Mucosa of descending colon (tissue), 3 donors: Measurements from ENCODE around the gene MATN3. TPM values are rescaled to one million over a fixed set of nuclear protein-coding genes. Genes with fewer than 3 reads are reported as not detected.

ENCODE experiments used
- ATAC-seq: fragments of 200-7000 bp; cut with Tn5 transposase; one replicate; pipeline ENCODE4 v1.9.1; 2020; ENCODE audit warnings: mild to moderate bottlenecking, moderate library complexity
- DNase-seq, 3 donors: peaks; one replicate each; pipeline ENCODE4 v3.0.0-alpha.2; 2020
- H3K36me3 ChIP-seq: fragments of 200-600 bp; one replicate; pipeline ENCODE4 v1.8.0; 2021; ENCODE audit warnings: low read depth, mild to moderate bottlenecking
- H3K4me1 ChIP-seq: fragments of 200-600 bp; one replicate; pipeline ENCODE4 v1.8.0; 2021; ENCODE audit warnings: low read depth, mild to moderate bottlenecking
- H3K4me3 ChIP-seq: fragments of 200-600 bp; one replicate; pipeline ENCODE4 v1.8.0; 2021; ENCODE audit warnings: mild to moderate bottlenecking
- H3K9me3 ChIP-seq: fragments of 200-600 bp; one replicate; pipeline ENCODE4 v1.8.0; 2021; ENCODE audit warnings: mild to moderate bottlenecking
- CTCF ChIP-seq: fragments of 200-600 bp; IDR thresholded peaks from one replicate; pipeline ENCODE4 v1.8.0; 2022; ENCODE audit warnings: antibody characterized with exemption, mild to moderate bottlenecking
- intact Hi-C, 2 donors: fragments of 100-400 bp; cut with DNase I in 1 of 2; cut with micrococcal nuclease in 1 of 2; formaldehyde crosslinking; loops; one replicate each; pipeline versions ENCODE4 v1.11.0 to v1.11.1; 2022; cut with DNase I, micrococcal nuclease
- total RNA-seq, 3 donors: library from RNA; stranded (reverse); fragmentation: NEBNext Ultra II Directional in 2 of 3; extraction: Animal tissue kit (Norgen Biotek cat#: 25700) in 2 of 3; gene quantifications; one replicate each; pipeline versions ENCODE4 v1.2.1 to v1.2.4, GENCODE V29; 2021 to 2023
- donor health status: DM: no; HTN: no; CAD: no; lungs with moderate emphysema.
- donor health status: DM: no; HTN: no; CAD: no.
- donor health status: DM: no; HTN: yes; CAD: no.

Gene MATN3
- total RNA-seq, 3 donors from 2014 or later: 0.70 to 0.89 TPM; not detected in 1

GRCh38 chr2:19987936-19988335, 24.5 kb downstream of the MATN3 start:
- intact Hi-C loops: no loop called here

GRCh38 chr2:19982268-19982667, 30.2 kb downstream of the MATN3 start:
- Histone ChIP-seq H3K36me3 (no peaks in the 10 kb centered on the region), H3K4me1 (no peaks in the 10 kb centered on the region), H3K9me3 (no peaks in the 10 kb centered on the region), H3K4me3 (no peak overlapping the region)
- no peak for DNase-seq
- intact Hi-C loops: no loop called here
- no peak for TF ChIP-seq CTCF
- no peak for ATAC-seq

More at GRCh38 chr2:19987936-19988335, 24.5 kb downstream of the MATN3 start:
- Histone ChIP-seq H3K4me3 (no peak overlapping the region), H3K4me1 (peaks cover 9% of the 10 kb centered on the region), H3K9me3 (no peaks in the 10 kb centered on the region), H3K36me3 (no peaks in the 10 kb centered on the region)
- ATAC-seq: no peak
- TF ChIP-seq CTCF: no peak
- DNase-seq: no peak

GRCh38 chr2:19979932-19980331, 32.5 kb downstream of the MATN3 start:
- DNase-seq (no peak), ATAC-seq (no peak)
- no peak for TF ChIP-seq CTCF
- intact Hi-C loops: no loop called here
- Histone ChIP-seq H3K4me1 (no peaks in the 10 kb centered on the region), H3K9me3 (no peaks in the 10 kb centered on the region), H3K36me3 (no peaks in the 10 kb centered on the region), H3K4me3 (no peak overlapping the region)

GRCh38 chr2:19973466-19973865, 39.0 kb downstream of the MATN3 start:
- H3K4me1 ChIP-seq: no peaks in the 10 kb centered on the region
- ATAC-seq (no peak), DNase-seq (no peak)
- no peak overlapping the region for H3K4me3 ChIP-seq
- intact Hi-C loops: no loop called here
- no peak for TF ChIP-seq CTCF
- no peaks in the 10 kb centered on the region for H3K9me3 ChIP-seq
- no peaks in the 10 kb centered on the region for H3K36me3 ChIP-seq

GRCh38 chr2:19971691-19972090, 40.8 kb downstream of the MATN3 start:
- intact Hi-C loops: no loop called here

More at GRCh38 chr2:19971691-19972090, 40.8 kb downstream of the MATN3 start:
- H3K4me1 ChIP-seq: no peaks in the 10 kb centered on the region
- no peak for TF ChIP-seq CTCF
- no peak overlapping the region for H3K4me3 ChIP-seq
- ATAC-seq (peak; percentile 68), DNase-seq (no peak)
- no peaks in the 10 kb centered on the region for H3K36me3 ChIP-seq
- no peaks in the 10 kb centered on the region for H3K9me3 ChIP-seq
